K562 (cell line): ENCODE measurements around the gene BTAF1. TPM values are rescaled to one million over a fixed set of nuclear protein-coding genes. Genes with fewer than 3 reads are reported as not detected.

Source experiments
- ATAC-seq: fragments of 200-7000 bp; cut with Tn5 transposase; 3 replicates; pipeline ENCODE4 v1.9.1; 2020; ENCODE audit warnings: moderate library complexity
- BruUV-seq: library from RNA; stranded (reverse); fragments of 400-500 nt; replicated peaks from 2 replicates; lab custom pipeline; 2021; lab: Mats Ljungman, UMichigan
- CTCF ChIA-PET: fragments of 300-600 bp; formaldehyde crosslinking; extraction: SDS; loops from one replicate; lab custom pipeline; 2021; ENCODE audit warnings: low intra/inter-chr PET ratio; lab: Yijun Ruan, JAX
- POLR2A ChIA-PET: fragments of 300-600, 350-650 bp; sonication (Branson Sonifier 250); formaldehyde crosslinking; extraction: SDS; loops from one replicate; lab custom pipeline; 2021; ENCODE audit warnings: antibody characterized with exemption, inconsistent platforms; lab: Yijun Ruan, JAX
- DNase-seq, 4 experiments: peaks; one replicate each; pipeline versions ENCODE4 v3.0.0 to v3.0.0-alpha.2; 2011 to 2018; ENCODE audit warnings: low spot score in 3 of 4, mixed read lengths in 3 of 4; ENCODE audit errors: extremely low read depth in 1 of 4
- FAIRE-seq: peaks from 2 replicates; lab custom pipeline; 2011; peaks lifted over from hg19 to GRCh38; lab: Jason Lieb, UNC
- H2AFZ ChIP-seq: 2 replicates; pipeline ENCODE4 v1.6.0; 2011; ENCODE audit warnings: low read depth, low read length, control low read depth, inconsistent platforms
- H3K27ac ChIP-seq: fragments of 200-600 bp; 3 replicates; pipeline ENCODE4 v1.8.0; 2011; ENCODE audit warnings: low read depth, mild to moderate bottlenecking, control low read depth, inconsistent platforms, low read length, moderate library complexity, mixed read lengths; ENCODE audit errors: extremely low read depth
- H3K27me3 ChIP-seq, 2 experiments: fragments of 300-600 bp in 1 of 2; 2 replicates in 1 of 2; 3 replicates in 1 of 2; pipeline versions ENCODE4 v1.6.0 to v1.8.0; 2011; ENCODE audit warnings: inconsistent platforms in 2 of 2, low read length in 2 of 2, mild to moderate bottlenecking in 1 of 2, mixed read lengths in 1 of 2, moderate library complexity in 1 of 2; ENCODE audit not compliant: control insufficient read depth in 2 of 2, insufficient read depth in 2 of 2
- H3K36me3 ChIP-seq: fragments of 300-600 bp; 3 replicates; pipeline ENCODE4 v1.8.0; 2011; ENCODE audit warnings: mild to moderate bottlenecking, low read length, inconsistent platforms; ENCODE audit not compliant: control insufficient read depth, insufficient read depth
- H3K4me1 ChIP-seq, 2 experiments: fragments of 200-600 bp in 1 of 2; replicated peaks in 1 of 2; 2 replicates in 1 of 2; 3 replicates in 1 of 2; pipeline versions ENCODE4 v1.5.1 to v1.8.0; 2011; ENCODE audit warnings: inconsistent platforms in 2 of 2, low read length in 2 of 2, mild to moderate bottlenecking in 1 of 2, mixed read lengths in 1 of 2, moderate library complexity in 1 of 2; ENCODE audit not compliant: control insufficient read depth in 2 of 2, insufficient read depth in 2 of 2
- H3K4me2 ChIP-seq: 2 replicates; pipeline ENCODE4 v1.6.1; 2011; ENCODE audit warnings: low read length, control low read depth, inconsistent platforms, mixed read lengths; ENCODE audit not compliant: insufficient read depth
- H3K4me3 ChIP-seq: fragments of 200-600 bp; sonication (generic), shearing (Covaris generic); 2 replicates; pipeline ENCODE4 v1.5.1; 2016; ENCODE audit warnings: control low read depth, inconsistent platforms
- H3K79me2 ChIP-seq: fragments of 200-600 bp; 3 replicates; pipeline ENCODE4 v1.8.0; 2011; ENCODE audit warnings: low read length, inconsistent platforms; ENCODE audit not compliant: control insufficient read depth, insufficient read depth
- H3K9ac ChIP-seq, 2 experiments: 2 replicates each; pipeline versions ENCODE4 v1.6.0 to v1.6.1; 2011; ENCODE audit warnings: low read depth in 2 of 2, low read length in 2 of 2, control low read depth in 1 of 2, inconsistent platforms in 1 of 2, mild to moderate bottlenecking in 1 of 2, mixed read lengths in 1 of 2; ENCODE audit not compliant: insufficient read depth in 1 of 2
- H3K9me1 ChIP-seq: one replicate; pipeline ENCODE4 v1.6.0; 2011; ENCODE audit warnings: inconsistent platforms, mild to moderate bottlenecking, low read length, moderate library complexity; ENCODE audit not compliant: control insufficient read depth, insufficient read depth
- H3K9me3 ChIP-seq: replicated peaks from 2 replicates; pipeline ENCODE4 v1.5.1; 2011; ENCODE audit warnings: low read depth, low read length, inconsistent platforms; ENCODE audit not compliant: control insufficient read depth, insufficient read depth
- H4K20me1 ChIP-seq: replicated peaks from 2 replicates; pipeline ENCODE4 v1.6.1; 2011; ENCODE audit warnings: low read length, inconsistent platforms, mixed read lengths; ENCODE audit not compliant: control insufficient read depth, insufficient read depth
- POLR2G ChIP-seq: fragments of 200-400 bp; formaldehyde crosslinking; IDR thresholded peaks from 2 replicates; pipeline ENCODE4 v1.6.1; 2017; ENCODE audit warnings: low read depth, mild to moderate bottlenecking, antibody characterized with exemption, low read length, moderate library complexity
- SNAPC5 ChIP-seq: fragments of 250-450 bp; sonication (Bioruptor Pico); IDR thresholded peaks from 2 replicates; pipeline ENCODE4 v1.8.0; 2021; ENCODE audit warnings: moderate library complexity, mild to moderate bottlenecking, inconsistent platforms
- ZC3H4 ChIP-seq: sonication (generic); formaldehyde crosslinking; IDR thresholded peaks from 2 replicates; pipeline ENCODE4 v1.9.0; 2021; ENCODE audit warnings: missing genetic modification reagents, borderline replicate concordance
- ZNF280B ChIP-seq: fragments of 250-450 bp; sonication (Bioruptor Pico); IDR thresholded peaks from 2 replicates; pipeline ENCODE4 v1.5.1; 2021; ENCODE audit warnings: mild to moderate bottlenecking
- ZNF445 ChIP-seq: fragments of 250-450 bp; sonication (Bioruptor Pico); IDR thresholded peaks from 2 replicates; pipeline ENCODE4 v1.4.0; 2020; ENCODE audit warnings: low read depth, mild to moderate bottlenecking, moderate library complexity
- ZNF695 ChIP-seq: fragments of 450-650 bp; formaldehyde crosslinking; IDR thresholded peaks from 2 replicates; pipeline ENCODE4 v1.4.0; 2020; ENCODE audit warnings: mild to moderate bottlenecking, moderate library complexity
- WGBS: fragments of 100-300 bp; shearing (Covaris generic); methylation state at CpG from one replicate; pipeline ENCODE4 v1.1.6; 2016; ENCODE audit warnings: low coverage, mixed read lengths; ENCODE audit not compliant: insufficient coverage; ENCODE audit errors: missing lambda C conversion rate; 5-methylcytosine and 5-hydroxymethylcytosine counted together
- in situ Hi-C: fragments of 300-500 bp; cut with MboI; formaldehyde crosslinking; loops from 4 replicates; pipeline ENCODE4 v1.15.0; 2018; ENCODE audit warnings: inconsistent platforms, mixed read lengths
- intact Hi-C: fragments of 100-400 bp; cut with micrococcal nuclease; formaldehyde crosslinking; loops from 2 replicates; pipeline ENCODE4 v1.14.2; 2022
- polyA plus RNA-seq, 8 experiments: library from polyadenylated mRNA; depleted of rRNA in 4 of 8; stranded (reverse) in 5 of 8; unstranded in 3 of 8; fragments of >200 nt; fragmentation: Nextera tagmentation in 2 of 8; fragmentation: Illumina TruSeq in 1 of 8; extraction: Ambion mirVana in 2 of 8; extraction: Trizol in 1 of 8; gene quantifications; 2 replicates each; pipeline versions ENCODE4 v1.2.1 to v1.2.3, GENCODE V29; 2011 to 2014; ENCODE audit warnings: inconsistent platforms in 1 of 8, missing spikeins in 1 of 8
- total RNA-seq, 7 experiments: library from RNA; depleted of rRNA in 6 of 7; stranded (reverse); fragments of >200 nt in 6 of 7; fragmentation: Illumina TruSeq in 2 of 7; extraction: Trizol in 2 of 7; gene quantifications; 2 replicates each; pipeline versions ENCODE4 v1.2.1 to v1.2.3, GENCODE V29; 2011 to 2021; ENCODE audit warnings: low replicate concordance in 1 of 7

Gene BTAF1
- total and polyA plus RNA-seq, 9 of the 15 experiments (the other 6 are each of a cell fraction or from before 2014, with no cell fraction given) = 6.6 to 70.7 (median 30.5) TPM

- CTCF ChIA-PET = no interaction called here
- ATAC-seq = peak; percentile 43; the same call in 2 of the 3 replicates
Measured at GRCh38 chr10:91880310-91880709, 43.3 kb upstream of the BTAF1 start.

More at GRCh38 chr10:91880310-91880709, 43.3 kb upstream of the BTAF1 start:
- Histone ChIP-seq H3K79me2 (no peaks in the 10 kb centered on the region), H3K36me3 (no peaks in the 10 kb centered on the region), H3K9ac (no peak overlapping the region), H2AFZ (no peak overlapping the region), H3K4me1 (no peaks in the 10 kb centered on the region; a peak in 1 of 5 replicates), H3K9me1 (no peaks in the 10 kb centered on the region), H4K20me1 (no peaks in the 10 kb centered on the region), H3K9me3 (no peaks in the 10 kb centered on the region), H3K27me3 (no peaks in the 10 kb centered on the region), H3K4me2 (no peak overlapping the region), H3K4me3 (no peak overlapping the region), H3K27ac (no peak overlapping the region)
- 10% methylated on average over 3 of the region's 3 CpGs for WGBS
- TF ChIP-seq ZNF280B (CRISPR knock-in tag) (no peak), ZC3H4 (CRISPR knock-in tag) (no peak), ZNF695 (CRISPR knock-in tag) (no peak), POLR2G (no peak), SNAPC5 (no peak), ZNF445 (CRISPR knock-in tag) (no peak)
- no peak for FAIRE-seq
- intact Hi-C loops (no loop called here), in situ Hi-C loops (no loop called here)
- POLR2A ChIA-PET = no interaction called here
- no TSS peak for BruUV-seq
- DNase-seq = no peak
